ENCODE results near the gene ATXN7L1. TPM values are rescaled to one million over a fixed set of nuclear protein-coding genes. Genes with fewer than 3 reads are reported as not detected.

ATXN7L1 gene
- total and polyA plus RNA-seq, 2 of the 13 experiments (the other 11 are each of a cell fraction or from before 2014, with no cell fraction given), result 4.1 to 7.8 TPM

GRCh38 chr7:105876964-105877601, 684 bp upstream of the ATXN7L1 start (continued):
- TF ChIP-seq AHDC1 (CRISPR knock-in tag; IDR thresholded peaks at IDR 0.05; ENCODE audit: borderline replicate concordance), result no peak
- TF ChIP-seq CREB3 (CRISPR knock-in tag; IDR thresholded peaks at IDR 0.05), result no peak
- peak; percentile 86 for TF ChIP-seq ZNF687 (CRISPR knock-in tag; IDR thresholded peaks at IDR 0.05)
- TF ChIP-seq ZNF501 (CRISPR knock-in tag; IDR thresholded peaks at IDR 0.05), result peak; percentile 47; the same call in 1 of the 2 replicates
- TF ChIP-seq POLR2G (IDR thresholded peaks at IDR 0.05; ENCODE audit: low read depth, low read length), result peak; percentile 77
- TF ChIP-seq E2F5 (CRISPR knock-in tag; conservative IDR thresholded peaks at IDR 0.05), result no peak
- TF ChIP-seq ZNF143 (CRISPR knock-in tag; IDR thresholded peaks at IDR 0.05), result no peak
- TF ChIP-seq SRF (IDR thresholded peaks at IDR 0.05; ENCODE audit: low read depth, low read length), result no peak
- TF ChIP-seq TBP (CRISPR knock-in tag; IDR thresholded peaks at IDR 0.05), result no peak
- 0 out of 2 replicates have a peak, but pooled peaks have one; percentile 18 for TF ChIP-seq ZNF431 (CRISPR knock-in tag; IDR thresholded peaks at IDR 0.05; ENCODE audit: borderline replicate concordance, low read depth)
- no peak for TF ChIP-seq MLX (CRISPR knock-in tag; IDR thresholded peaks at IDR 0.05)
- no peak for TF ChIP-seq SMARCC2 (IDR thresholded peaks at IDR 0.05)
- no peak for TF ChIP-seq TMF1 (CRISPR knock-in tag; IDR thresholded peaks at IDR 0.05; ENCODE audit: low read depth)
- no peak for TF ChIP-seq GTF2F1 (IDR thresholded peaks at IDR 0.05; ENCODE audit: low read length)
- TF ChIP-seq FOXA1 (IDR thresholded peaks at IDR 0.05), result no peak
- TF ChIP-seq FOXA1 (CRISPR knock-in tag; IDR thresholded peaks at IDR 0.05), result 0 out of 2 replicates have a peak, but pooled peaks have one; percentile 8
- TF ChIP-seq RBFOX2 (IDR thresholded peaks at IDR 0.05; ENCODE audit: low read depth, low read length), result peak; percentile 4; the same call in 1 of the 2 replicates
